ENCODE measurements around the gene TSPAN1. TPM values are rescaled to one million over a fixed set of nuclear protein-coding genes. Genes with fewer than 3 reads are reported as not detected.
A peak's percentile ranks its signal among the peaks of the same experiment; 100 is the strongest.

The TSPAN1 gene
- total and polyA plus RNA-seq, 2 experiments from 2014 or later: 32.1 to 69.5 TPM

- WGBS (ENCODE audit: low lambda C conversion rate, missing lambda C conversion rate): 91% methylated on average over 13 of the region's 13 CpGs
- Histone ChIP-seq H3K4me2 (no peak within 1 kb of the TSS), H2AFZ (no peak within 1 kb of the TSS), H3K36me3 (replicated peaks; ENCODE audit: insufficient read depth, low read depth) (no peaks in the 10 kb centered on the region), H3K4me1 (ENCODE audit: insufficient read depth) (peaks cover 33% of the 10 kb centered on the region), H3K79me2 (no peaks in the 10 kb centered on the region), H3K9me3 (ENCODE audit: low read depth) (no peaks in the 10 kb centered on the region), H4K20me1 (ENCODE audit: insufficient read depth, poor library complexity, severe bottlenecking) (no peaks in the 10 kb centered on the region), H3K27me3 (no peaks in the 10 kb centered on the region), H3K9me2 (replicated peaks; ENCODE audit: insufficient read depth) (no peaks in the 10 kb centered on the region), H3K4me3 (no peak within 1 kb of the TSS), H3K27ac (peak within 1 kb of the TSS; percentile 65)
- TF ChIP-seq EZH2phosphoT487 (IDR thresholded peaks at IDR 0.05; ENCODE audit: low read depth, severe bottlenecking, unreplicated experiment) (no peak), EZH2 (IDR thresholded peaks at IDR 0.05; ENCODE audit: borderline replicate concordance) (no peak)
- no peak for DNase-seq (ENCODE audit: low spot score)
Observed at GRCh38 chr1:46176211-46176865, 1.5 kb downstream of the TSPAN1 start, which contains the start of gene P3R3URF. TSS of gene P3R3URF (minus strand) at chr1:46176488. CDS start at chr1:46176471, 17 bp downstream.

GRCh38 chr1:46179138-46180081 lies 4.5 kb downstream of the TSPAN1 start:
- peaks cover 49% of the 10 kb centered on the region for H3K4me1 ChIP-seq (ENCODE audit: insufficient read depth)

GRCh38 chr1:46180082-46180616 lies 5.3 kb downstream of the TSPAN1 start:
- Histone ChIP-seq H3K4me3 (no peak overlapping the region), H4K20me1 (ENCODE audit: insufficient read depth, poor library complexity, severe bottlenecking) (no peaks in the 10 kb centered on the region), H3K4me2 (peak overlapping the region; percentile 51), H3K9me2 (replicated peaks; ENCODE audit: insufficient read depth) (no peaks in the 10 kb centered on the region), H2AFZ (no peak overlapping the region), H3K36me3 (replicated peaks; ENCODE audit: insufficient read depth, low read depth) (no peaks in the 10 kb centered on the region), H3K27me3 (no peaks in the 10 kb centered on the region), H3K9me3 (ENCODE audit: low read depth) (no peaks in the 10 kb centered on the region), H3K79me2 (no peaks in the 10 kb centered on the region), H3K4me1 (ENCODE audit: insufficient read depth) (peaks cover 43% of the 10 kb centered on the region), H3K27ac (peak overlapping the region; percentile 94)
- WGBS (ENCODE audit: low lambda C conversion rate, missing lambda C conversion rate): 58% methylated on average over 12 of the region's 12 CpGs
- peak; percentile 71 for DNase-seq (ENCODE audit: low spot score)
- TF ChIP-seq EZH2 (IDR thresholded peaks at IDR 0.05; ENCODE audit: borderline replicate concordance) (no peak), EZH2phosphoT487 (IDR thresholded peaks at IDR 0.05; ENCODE audit: low read depth, severe bottlenecking, unreplicated experiment) (no peak), CTCF (IDR thresholded peaks at IDR 0.05; ENCODE audit: poor library complexity) (peak; percentile 20)

More at GRCh38 chr1:46179138-46180081, 4.5 kb downstream of the TSPAN1 start:
- peak overlapping the region; percentile 94 for H3K27ac ChIP-seq
- TF ChIP-seq CTCF (IDR thresholded peaks at IDR 0.05; ENCODE audit: poor library complexity) (peak; percentile 96), EZH2phosphoT487 (IDR thresholded peaks at IDR 0.05; ENCODE audit: low read depth, severe bottlenecking, unreplicated experiment) (no peak), EZH2 (IDR thresholded peaks at IDR 0.05; ENCODE audit: borderline replicate concordance) (no peak)
- DNase-seq (ENCODE audit: low spot score): peak; percentile 94
- peak overlapping the region; percentile 79 for H2AFZ ChIP-seq
- peak overlapping the region; percentile 66 for H3K4me2 ChIP-seq
- H3K9me2 ChIP-seq (replicated peaks; ENCODE audit: insufficient read depth): no peaks in the 10 kb centered on the region
- no peaks in the 10 kb centered on the region for H3K9me3 ChIP-seq (ENCODE audit: low read depth)
- no peaks in the 10 kb centered on the region for H3K36me3 ChIP-seq (replicated peaks; ENCODE audit: insufficient read depth, low read depth)
- no peak overlapping the region for H3K4me3 ChIP-seq
- H3K79me2 ChIP-seq: no peaks in the 10 kb centered on the region
- H4K20me1 ChIP-seq (ENCODE audit: insufficient read depth, poor library complexity, severe bottlenecking): no peaks in the 10 kb centered on the region
- no peaks in the 10 kb centered on the region for H3K27me3 ChIP-seq
- WGBS (ENCODE audit: low lambda C conversion rate, missing lambda C conversion rate): 15% methylated on average over 10 of the region's 10 CpGs
